Embryonic facial prominence (tissue), 1 donor: ENCODE measurements around the gene CCR2.
"Not testable (repeated sequence)": the region's sequence is repeated elsewhere in the genome, so short reads cannot be mapped to it uniquely, and the experiment has no call there.

Experiments used
- DNase-seq: peaks from one replicate; pipeline ENCODE4 v3.0.0-alpha.2; 2016; ENCODE audit errors: extremely low spot score

CCR2 gene

GRCh38 chr3:46402902-46403301 is 49.0 kb downstream of the CCR2 start:
- DNase-seq: not testable (repeated sequence)

- DNase-seq: no peak
Measured at GRCh38 chr3:46405301-46406019, 51.5 kb downstream of the CCR2 start.

- no peak for DNase-seq
Measured at GRCh38 chr3:46406443-46406787, 52.5 kb downstream of the CCR2 start.

GRCh38 chr3:46406788-46407611 is 53.1 kb downstream of the CCR2 start, which contains the start of the genes CCR5AS and CCRL2:
Gene CCR5AS, minus strand, starts transcription at chr3:46407066.
Gene CCRL2, plus strand, starts transcription at chr3:46407259. Its CDS starts 821 bp downstream, at chr3:46408080.
- DNase-seq: no peak

- no peak for DNase-seq
Measured at GRCh38 chr3:46407970-46408369, 54.1 kb downstream of the CCR2 start.

- DNase-seq: no peak
Measured at GRCh38 chr3:46408853-46409252, 54.9 kb downstream of the CCR2 start.

GRCh38 chr3:46409739-46410489 is 56.0 kb downstream of the CCR2 start:
- DNase-seq: no peak
